ENCODE measurements around the gene UTP25.
"Not testable (repeated sequence)": the region's sequence is repeated elsewhere in the genome, so short reads cannot be mapped to it uniquely, and the experiment has no call there.

UTP25 gene

GRCh38 chr1:209883341-209883971, 55.7 kb downstream of the UTP25 start:
- Histone ChIP-seq H3K9ac (ENCODE audit: low read length) (no peak overlapping the region), H3K4me1 (ENCODE audit: control insufficient read depth, insufficient read depth, low read length) (no peaks in the 10 kb centered on the region), H3K27ac (ENCODE audit: low read depth, low read length) (no peak overlapping the region), H3K27me3 (ENCODE audit: control insufficient read depth, insufficient read depth, low read length) (peaks cover 2% of the 10 kb centered on the region), H3K36me3 (ENCODE audit: control insufficient read depth, insufficient read depth, low read length) (no peaks in the 10 kb centered on the region), H3K4me3 (ENCODE audit: low read length) (no peak overlapping the region)

DNA sequence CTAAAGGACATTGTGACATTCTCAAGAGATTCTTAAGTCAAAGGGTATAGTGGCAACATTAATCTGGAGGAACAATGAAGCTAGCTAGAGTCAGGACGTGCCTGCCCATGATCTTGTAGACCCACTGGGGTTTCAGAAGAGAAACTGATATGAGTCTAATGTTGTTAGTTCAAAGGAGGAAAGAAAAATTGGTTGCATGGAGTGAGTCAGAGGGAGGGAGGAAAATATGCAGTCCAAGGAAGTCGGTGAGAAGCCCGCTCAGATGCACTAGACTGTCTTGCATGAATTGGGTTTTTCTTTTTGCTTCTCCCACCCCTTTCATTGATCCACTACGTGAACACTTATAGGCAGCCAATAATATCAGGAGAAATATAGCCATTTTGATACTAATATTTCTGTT, 56.5 kb downstream of the UTP25 start:
- H3K27me3 ChIP-seq (ENCODE audit: control insufficient read depth, insufficient read depth, low read length): peaks cover 2% of the 10 kb centered on the region
- H3K4me3 ChIP-seq (ENCODE audit: low read length): no peak overlapping the region
- no peak overlapping the region for H3K27ac ChIP-seq (ENCODE audit: low read depth, low read length)
- no peaks in the 10 kb centered on the region for H3K36me3 ChIP-seq (ENCODE audit: control insufficient read depth, insufficient read depth, low read length)
- H3K4me1 ChIP-seq (ENCODE audit: control insufficient read depth, insufficient read depth, low read length): no peaks in the 10 kb centered on the region
- no peak overlapping the region for H3K9ac ChIP-seq (ENCODE audit: low read length)

- Histone ChIP-seq H3K4me3 (ENCODE audit: low read length) (no peak overlapping the region), H3K27ac (ENCODE audit: low read depth, low read length) (no peak overlapping the region), H3K27me3 (ENCODE audit: control insufficient read depth, insufficient read depth, low read length) (peaks cover 2% of the 10 kb centered on the region), H3K36me3 (ENCODE audit: control insufficient read depth, insufficient read depth, low read length) (no peaks in the 10 kb centered on the region), H3K4me1 (ENCODE audit: control insufficient read depth, insufficient read depth, low read length) (no peaks in the 10 kb centered on the region), H3K9ac (ENCODE audit: low read length) (no peak overlapping the region)
Observed at GRCh38 chr1:209884665-209885117, 56.9 kb downstream of the UTP25 start.

- H3K4me1 ChIP-seq (ENCODE audit: control insufficient read depth, insufficient read depth, low read length): no peaks in the 10 kb centered on the region
- H3K4me3 ChIP-seq (ENCODE audit: low read length): no peak overlapping the region
- H3K36me3 ChIP-seq (ENCODE audit: control insufficient read depth, insufficient read depth, low read length): no peaks in the 10 kb centered on the region
- peaks cover 2% of the 10 kb centered on the region for H3K27me3 ChIP-seq (ENCODE audit: control insufficient read depth, insufficient read depth, low read length)
- no peak overlapping the region for H3K9ac ChIP-seq (ENCODE audit: low read length)
- H3K27ac ChIP-seq (ENCODE audit: low read depth, low read length): no peak overlapping the region
Observed at GRCh38 chr1:209885403-209886218, 57.8 kb downstream of the UTP25 start.

- H3K36me3 ChIP-seq (ENCODE audit: control insufficient read depth, insufficient read depth, low read length): no peaks in the 10 kb centered on the region
- H3K27ac ChIP-seq (ENCODE audit: low read depth, low read length): no peak overlapping the region
- H3K9ac ChIP-seq (ENCODE audit: low read length): no peak overlapping the region
- H3K4me3 ChIP-seq (ENCODE audit: low read length): no peak overlapping the region
- H3K4me1 ChIP-seq (ENCODE audit: control insufficient read depth, insufficient read depth, low read length): no peaks in the 10 kb centered on the region
- H3K27me3 ChIP-seq (ENCODE audit: control insufficient read depth, insufficient read depth, low read length): peaks cover 2% of the 10 kb centered on the region
Observed at GRCh38 chr1:209886219-209886536, 58.4 kb downstream of the UTP25 start.

DNA sequence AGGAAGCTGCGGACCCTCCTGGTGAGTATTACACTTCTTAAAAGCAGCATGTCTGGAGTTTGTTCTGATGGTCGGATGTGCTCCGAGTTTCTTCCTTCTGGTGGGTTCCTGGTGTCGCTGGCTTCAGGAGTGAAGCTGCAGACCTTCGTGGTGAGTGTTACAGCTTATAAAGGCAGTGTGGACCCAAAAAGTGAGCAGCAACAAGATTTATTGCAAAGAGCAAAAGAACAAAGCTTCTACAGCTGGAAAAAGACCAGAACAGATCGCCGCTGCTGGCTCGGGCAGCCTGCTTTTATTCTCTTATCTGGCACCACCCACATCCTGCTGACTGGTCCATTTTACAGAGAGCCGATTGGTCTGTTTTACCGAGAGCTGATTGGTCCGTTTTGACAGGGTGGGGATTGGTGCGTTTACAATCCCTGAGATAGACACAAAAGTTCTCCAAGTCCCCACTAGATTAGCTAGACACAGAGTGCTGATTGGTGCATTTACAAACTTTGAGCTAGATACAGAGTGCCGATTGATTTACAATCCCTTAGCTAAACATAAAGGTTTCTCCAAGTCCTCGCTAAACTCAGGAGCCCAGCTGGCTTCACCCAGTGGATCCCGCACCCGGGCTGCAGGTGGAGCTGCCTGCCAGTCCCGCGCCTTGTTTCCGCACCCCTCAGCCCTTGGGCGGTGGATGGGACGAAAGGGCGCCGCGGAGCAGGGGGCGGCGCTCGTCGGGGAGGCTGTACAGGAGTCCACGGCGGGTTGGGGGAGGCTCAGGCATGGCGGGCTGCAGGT, 60.7 kb downstream of the UTP25 start:
- H3K4me1 ChIP-seq (ENCODE audit: control insufficient read depth, insufficient read depth, low read length); H3K27me3 ChIP-seq (ENCODE audit: control insufficient read depth, insufficient read depth, low read length); H3K4me3 ChIP-seq (ENCODE audit: low read length); H3K27ac ChIP-seq (ENCODE audit: low read depth, low read length); H3K9ac ChIP-seq (ENCODE audit: low read length); H3K36me3 ChIP-seq (ENCODE audit: control insufficient read depth, insufficient read depth, low read length): not testable (repeated sequence)

- Histone ChIP-seq H3K9ac (ENCODE audit: low read length) (no peak overlapping the region), H3K36me3 (ENCODE audit: control insufficient read depth, insufficient read depth, low read length) (no peaks in the 10 kb centered on the region), H3K27me3 (ENCODE audit: control insufficient read depth, insufficient read depth, low read length) (peaks cover 2% of the 10 kb centered on the region), H3K4me1 (ENCODE audit: control insufficient read depth, insufficient read depth, low read length) (no peaks in the 10 kb centered on the region), H3K4me3 (ENCODE audit: low read length) (no peak overlapping the region), H3K27ac (ENCODE audit: low read depth, low read length) (no peak overlapping the region)
Observed at GRCh38 chr1:209889077-209889418, 61.3 kb downstream of the UTP25 start.

DNA sequence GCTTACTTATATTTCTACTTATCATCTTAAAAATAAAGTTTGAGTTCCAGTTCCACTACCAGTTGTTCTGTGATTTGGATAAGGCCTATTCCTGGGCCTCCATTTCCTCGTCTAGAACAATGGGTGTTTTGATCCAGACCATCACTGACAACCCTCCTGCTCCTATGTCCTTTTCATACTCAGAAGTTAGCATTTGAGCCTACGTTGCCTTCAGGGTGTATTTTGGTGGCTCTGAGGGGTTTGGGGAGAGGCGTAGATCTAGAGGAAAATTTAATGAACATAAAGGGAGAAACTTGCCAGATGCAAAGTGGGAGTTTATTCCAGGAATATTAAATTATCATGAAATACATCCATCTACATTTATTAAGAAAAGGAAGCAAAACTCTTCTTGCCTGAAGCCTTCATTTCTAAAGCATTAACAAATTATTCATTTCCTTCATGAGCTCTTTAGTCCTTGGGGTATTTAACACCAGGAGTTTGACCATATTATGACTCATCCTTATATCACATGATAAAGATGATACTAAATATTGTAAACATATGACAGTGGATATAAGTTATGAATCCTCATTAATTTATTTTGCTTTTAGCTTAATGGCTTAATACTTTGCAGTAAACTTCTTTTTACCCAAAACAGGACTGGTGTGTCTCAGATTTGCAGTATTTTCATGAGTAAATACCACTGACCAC, 63.0 kb downstream of the UTP25 start:
- H3K27me3 ChIP-seq (ENCODE audit: control insufficient read depth, insufficient read depth, low read length): peaks cover 2% of the 10 kb centered on the region
- no peak overlapping the region for H3K4me3 ChIP-seq (ENCODE audit: low read length)

GRCh38 chr1:209893751-209894150, 66.0 kb downstream of the UTP25 start:
- Histone ChIP-seq H3K27ac (ENCODE audit: low read depth, low read length) (no peak overlapping the region), H3K9ac (ENCODE audit: low read length) (no peak overlapping the region), H3K4me1 (ENCODE audit: control insufficient read depth, insufficient read depth, low read length) (no peaks in the 10 kb centered on the region), H3K4me3 (ENCODE audit: low read length) (no peak overlapping the region), H3K36me3 (ENCODE audit: control insufficient read depth, insufficient read depth, low read length) (no peaks in the 10 kb centered on the region), H3K27me3 (ENCODE audit: control insufficient read depth, insufficient read depth, low read length) (no peaks in the 10 kb centered on the region)

More for the DNA sequence above, 63.0 kb downstream of the UTP25 start:
- no peaks in the 10 kb centered on the region for H3K4me1 ChIP-seq (ENCODE audit: control insufficient read depth, insufficient read depth, low read length)
- H3K36me3 ChIP-seq (ENCODE audit: control insufficient read depth, insufficient read depth, low read length): no peaks in the 10 kb centered on the region
- H3K9ac ChIP-seq (ENCODE audit: low read length): no peak overlapping the region
- H3K27ac ChIP-seq (ENCODE audit: low read depth, low read length): no peak overlapping the region

- H3K9ac ChIP-seq (ENCODE audit: low read length): no peak overlapping the region
- H3K4me1 ChIP-seq (ENCODE audit: control insufficient read depth, insufficient read depth, low read length): no peaks in the 10 kb centered on the region
- H3K4me3 ChIP-seq (ENCODE audit: low read length): no peak overlapping the region
- H3K27ac ChIP-seq (ENCODE audit: low read depth, low read length): no peak overlapping the region
- no peaks in the 10 kb centered on the region for H3K27me3 ChIP-seq (ENCODE audit: control insufficient read depth, insufficient read depth, low read length)
- H3K36me3 ChIP-seq (ENCODE audit: control insufficient read depth, insufficient read depth, low read length): no peaks in the 10 kb centered on the region
Observed at GRCh38 chr1:209895709-209896108, 67.9 kb downstream of the UTP25 start.

DNA sequence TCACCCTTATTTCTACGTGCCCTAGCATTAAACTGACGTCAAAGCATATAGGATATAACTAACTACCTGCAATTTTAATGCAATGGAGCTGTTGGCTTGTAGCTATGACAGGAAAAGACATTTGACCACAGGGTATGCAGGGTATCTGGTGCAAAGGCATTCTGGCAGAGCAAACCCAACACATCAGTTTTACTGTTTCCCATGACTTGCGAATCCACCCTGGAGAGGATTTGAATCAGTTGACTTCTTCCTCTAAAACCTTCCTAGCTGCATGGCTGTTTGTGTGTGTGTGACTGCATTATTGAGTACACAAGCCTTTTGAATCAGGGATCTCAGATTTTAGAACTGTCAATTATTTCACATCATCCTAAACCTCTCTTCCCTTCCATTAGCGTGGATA, 68.6 kb downstream of the UTP25 start:
- Histone ChIP-seq H3K27me3 (ENCODE audit: control insufficient read depth, insufficient read depth, low read length) (no peaks in the 10 kb centered on the region), H3K9ac (ENCODE audit: low read length) (no peak overlapping the region), H3K36me3 (ENCODE audit: control insufficient read depth, insufficient read depth, low read length) (no peaks in the 10 kb centered on the region), H3K4me1 (ENCODE audit: control insufficient read depth, insufficient read depth, low read length) (no peaks in the 10 kb centered on the region), H3K27ac (ENCODE audit: low read depth, low read length) (no peak overlapping the region), H3K4me3 (ENCODE audit: low read length) (no peak overlapping the region)

- not testable (repeated sequence) for H3K4me1 ChIP-seq (ENCODE audit: control insufficient read depth, insufficient read depth, low read length); H3K36me3 ChIP-seq (ENCODE audit: control insufficient read depth, insufficient read depth, low read length); H3K27me3 ChIP-seq (ENCODE audit: control insufficient read depth, insufficient read depth, low read length); H3K9ac ChIP-seq (ENCODE audit: low read length); H3K4me3 ChIP-seq (ENCODE audit: low read length); H3K27ac ChIP-seq (ENCODE audit: low read depth, low read length)
Observed at GRCh38 chr1:209898271-209898670, 70.5 kb downstream of the UTP25 start.
